Measurements from ENCODE around the gene CACNG8. TPM values are rescaled to one million over a fixed set of nuclear protein-coding genes. Genes with fewer than 3 reads are reported as not detected.

CACNG8 gene
- total and polyA plus RNA-seq, 9 donors, result 0.03 to 0.13 (median 0.08) TPM; not detected in 3

DNA sequence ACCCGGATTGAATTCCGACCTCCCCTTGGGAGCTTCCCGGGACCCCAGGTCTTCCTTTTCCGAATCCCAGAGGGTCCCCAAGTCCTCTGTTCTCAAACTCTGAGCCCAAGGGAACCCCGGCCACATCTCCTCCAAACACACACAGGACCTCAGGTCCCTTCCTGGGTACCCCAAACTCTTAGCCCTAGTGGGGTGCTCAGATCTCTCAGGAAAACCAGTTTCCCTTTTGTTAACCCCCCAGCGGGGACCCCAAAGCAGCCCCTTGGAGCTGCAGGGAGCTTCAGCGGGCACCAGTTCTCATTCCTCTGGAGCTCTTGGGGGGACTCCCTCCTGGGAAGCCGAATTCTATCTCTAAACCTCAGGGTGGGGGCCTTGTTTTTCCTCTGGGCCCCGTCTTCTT, 29.5 kb downstream of the CACNG8 start:
- Histone ChIP-seq H3K36me3 (no peaks in the 10 kb centered on the region), H3K9me3 (no peaks in the 10 kb centered on the region), H3K27me3 (no peaks in the 10 kb centered on the region), H3K4me1 (ENCODE audit: insufficient read depth) (no peaks in the 10 kb centered on the region), H3K4me3 (no peak overlapping the region), H3K27ac (no peak overlapping the region)
- intact Hi-C loops (cut with DNase I), result no loop called here
- TF ChIP-seq, protein P1, sequence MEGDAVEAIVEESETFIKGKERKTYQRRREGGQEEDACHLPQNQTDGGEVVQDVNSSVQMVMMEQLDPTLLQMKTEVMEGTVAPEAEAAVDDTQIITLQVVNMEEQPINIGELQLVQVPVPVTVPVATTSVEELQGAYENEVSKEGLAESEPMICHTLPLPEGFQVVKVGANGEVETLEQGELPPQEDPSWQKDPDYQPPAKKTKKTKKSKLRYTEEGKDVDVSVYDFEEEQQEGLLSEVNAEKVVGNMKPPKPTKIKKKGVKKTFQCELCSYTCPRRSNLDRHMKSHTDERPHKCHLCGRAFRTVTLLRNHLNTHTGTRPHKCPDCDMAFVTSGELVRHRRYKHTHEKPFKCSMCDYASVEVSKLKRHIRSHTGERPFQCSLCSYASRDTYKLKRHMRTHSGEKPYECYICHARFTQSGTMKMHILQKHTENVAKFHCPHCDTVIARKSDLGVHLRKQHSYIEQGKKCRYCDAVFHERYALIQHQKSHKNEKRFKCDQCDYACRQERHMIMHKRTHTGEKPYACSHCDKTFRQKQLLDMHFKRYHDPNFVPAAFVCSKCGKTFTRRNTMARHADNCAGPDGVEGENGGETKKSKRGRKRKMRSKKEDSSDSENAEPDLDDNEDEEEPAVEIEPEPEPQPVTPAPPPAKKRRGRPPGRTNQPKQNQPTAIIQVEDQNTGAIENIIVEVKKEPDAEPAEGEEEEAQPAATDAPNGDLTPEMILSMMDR (IDR thresholded peaks at IDR 0.05), result no peak
- no peak for TF ChIP-seq EP300 (IDR thresholded peaks at IDR 0.05)
- TF ChIP-seq POLR2A (IDR thresholded peaks at IDR 0.05), result no peak
- 68 to 71% (median 71%) methylated on average over 9 of the region's 9 CpGs for WGBS, 3 donors
- DNase-seq, result no peak

DNA sequence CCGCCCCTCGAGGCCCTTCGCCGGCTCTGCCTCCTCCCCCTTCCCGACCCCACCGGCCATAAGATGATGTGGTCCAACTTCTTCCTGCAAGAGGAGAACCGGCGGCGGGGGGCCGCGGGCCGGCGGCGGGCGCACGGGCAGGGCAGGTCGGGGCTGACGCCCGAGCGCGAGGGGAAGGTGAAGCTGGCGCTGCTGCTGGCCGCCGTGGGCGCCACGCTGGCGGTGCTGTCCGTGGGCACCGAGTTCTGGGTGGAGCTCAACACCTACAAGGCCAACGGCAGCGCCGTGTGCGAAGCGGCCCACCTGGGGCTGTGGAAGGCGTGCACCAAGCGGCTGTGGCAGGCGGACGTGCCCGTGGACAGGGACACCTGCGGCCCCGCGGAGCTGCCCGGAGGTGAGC, 30.1 kb downstream of the CACNG8 start:
- intact Hi-C loops (cut with DNase I), result no loop called here
- Histone ChIP-seq H3K27me3 (no peaks in the 10 kb centered on the region), H3K4me3 (no peak overlapping the region), H3K27ac (no peak overlapping the region), H3K36me3 (no peaks in the 10 kb centered on the region), H3K9me3 (no peaks in the 10 kb centered on the region), H3K4me1 (ENCODE audit: insufficient read depth) (no peaks in the 10 kb centered on the region)
- WGBS, 3 donors, result 18 to 33% (median 24%) methylated on average over 38 to 43 of the region's 43 CpGs
- no peak for DNase-seq
- no peak for TF ChIP-seq POLR2A (IDR thresholded peaks at IDR 0.05)
- TF ChIP-seq, protein P1 (IDR thresholded peaks at IDR 0.05), result no peak
- no peak for TF ChIP-seq EP300 (IDR thresholded peaks at IDR 0.05)

DNA sequence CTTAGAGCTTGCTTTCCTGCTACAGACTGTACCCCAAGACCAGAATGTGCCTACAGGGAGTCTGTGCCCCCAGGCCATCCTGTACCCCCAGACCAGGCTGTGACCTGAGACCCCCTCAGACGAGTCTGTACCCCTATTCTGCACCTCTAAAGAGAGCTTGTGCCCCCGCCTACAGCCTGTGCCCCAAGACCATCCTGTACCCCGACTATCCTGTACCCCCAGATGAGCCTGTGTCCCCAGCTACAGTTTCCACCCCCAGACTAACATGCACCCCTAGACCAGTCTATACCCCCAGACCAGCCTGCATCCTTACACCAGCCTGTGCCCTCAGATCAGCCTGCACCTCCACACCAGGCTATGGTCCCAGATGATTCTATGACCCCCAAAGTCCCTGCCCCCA, 30.7 kb downstream of the CACNG8 start:
- H3K36me3 ChIP-seq, result no peaks in the 10 kb centered on the region
- no peak for DNase-seq
- H3K27me3 ChIP-seq, result no peaks in the 10 kb centered on the region
- H3K4me1 ChIP-seq (ENCODE audit: insufficient read depth), result no peaks in the 10 kb centered on the region
- no peak overlapping the region for H3K4me3 ChIP-seq
- 36 to 65% (median 65%) methylated on average over 3 of the region's 3 CpGs for WGBS, 3 donors
- no peaks in the 10 kb centered on the region for H3K9me3 ChIP-seq
- intact Hi-C loops (cut with DNase I), result no loop called here
- H3K27ac ChIP-seq, result no peak overlapping the region
- TF ChIP-seq POLR2A (IDR thresholded peaks at IDR 0.05), result no peak
- TF ChIP-seq, protein P1 (IDR thresholded peaks at IDR 0.05), result no peak
- no peak for TF ChIP-seq EP300 (IDR thresholded peaks at IDR 0.05)

DNA sequence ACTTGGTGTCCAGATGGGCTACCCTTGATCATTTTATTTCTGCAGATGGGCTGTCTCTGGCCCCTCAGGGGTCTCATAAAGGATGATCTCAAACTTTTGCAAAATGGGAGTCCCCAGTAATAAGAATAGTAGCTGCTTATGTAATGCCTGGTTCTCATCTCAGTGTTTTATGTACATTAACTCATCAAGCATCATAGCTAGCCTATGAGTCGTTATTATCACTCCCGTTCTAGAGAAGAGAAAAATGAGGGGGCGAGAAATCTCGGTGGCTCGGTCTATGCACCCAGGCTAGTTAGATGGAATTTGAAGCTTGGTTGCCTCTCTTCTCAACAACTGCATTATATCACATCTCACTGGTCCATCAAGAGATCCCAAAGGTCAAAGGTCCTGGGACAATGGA, 32.1 kb downstream of the CACNG8 start:
- DNase-seq, result no peak
- H3K27me3 ChIP-seq, result no peaks in the 10 kb centered on the region
- intact Hi-C loops (cut with DNase I), result no loop called here
- WGBS, 3 donors, result 77 to 78% (median 77%) methylated on average over 5 of the region's 5 CpGs
- H3K36me3 ChIP-seq, result no peaks in the 10 kb centered on the region
- TF ChIP-seq, protein P1 (IDR thresholded peaks at IDR 0.05), result no peak
- no peaks in the 10 kb centered on the region for H3K4me1 ChIP-seq (ENCODE audit: insufficient read depth)
- no peaks in the 10 kb centered on the region for H3K9me3 ChIP-seq
- no peak overlapping the region for H3K27ac ChIP-seq
- no peak overlapping the region for H3K4me3 ChIP-seq

DNA sequence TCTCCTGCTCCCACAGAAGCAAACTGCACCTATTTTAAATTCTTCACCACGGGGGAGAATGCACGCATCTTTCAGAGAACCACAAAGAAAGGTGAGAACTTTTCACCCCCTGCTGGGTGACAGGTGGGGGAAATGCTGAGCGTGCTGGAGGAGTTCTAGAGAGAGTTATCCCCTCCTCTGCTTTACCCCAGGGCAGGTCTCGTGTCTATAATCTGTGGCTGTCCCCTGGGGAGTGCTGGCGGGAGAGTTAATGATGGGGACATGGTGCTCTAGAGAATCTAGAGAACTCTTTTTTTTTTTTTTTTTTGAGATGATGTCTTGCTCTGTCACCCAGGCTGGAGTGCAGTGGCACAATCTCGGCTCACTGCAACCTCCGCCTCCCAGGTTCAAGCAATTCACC, 35.5 kb downstream of the CACNG8 start:
- Histone ChIP-seq H3K36me3 (no peaks in the 10 kb centered on the region), H3K4me1 (ENCODE audit: insufficient read depth) (no peaks in the 10 kb centered on the region), H3K9me3 (no peaks in the 10 kb centered on the region), H3K4me3 (no peak overlapping the region), H3K27ac (no peak overlapping the region), H3K27me3 (no peaks in the 10 kb centered on the region)
- DNase-seq, result no peak
- intact Hi-C loops (cut with DNase I), result no loop called here
- WGBS, 3 donors, result 47 to 55% (median 48%) methylated on average over 7 of the region's 7 CpGs
- TF ChIP-seq, protein P1 (IDR thresholded peaks at IDR 0.05), result no peak
- TF ChIP-seq EP300 (IDR thresholded peaks at IDR 0.05) (no peak), POLR2A (IDR thresholded peaks at IDR 0.05) (no peak)

All from ovary (tissue), 9 donors.